Measurements from ENCODE around the gene HDAC2.
A peak's percentile ranks its signal among the peaks of the same experiment; 100 is the strongest.
"Not testable (repeated sequence)": the region's sequence is repeated elsewhere in the genome, so short reads cannot be mapped to it uniquely, and the experiment has no call there.

The HDAC2 gene

GRCh38 chr6:113971741-113972140 lies 793 bp upstream of the HDAC2 start:
- no peak for DNase-seq (ENCODE audit: low read depth in 3 of 3)

DNA sequence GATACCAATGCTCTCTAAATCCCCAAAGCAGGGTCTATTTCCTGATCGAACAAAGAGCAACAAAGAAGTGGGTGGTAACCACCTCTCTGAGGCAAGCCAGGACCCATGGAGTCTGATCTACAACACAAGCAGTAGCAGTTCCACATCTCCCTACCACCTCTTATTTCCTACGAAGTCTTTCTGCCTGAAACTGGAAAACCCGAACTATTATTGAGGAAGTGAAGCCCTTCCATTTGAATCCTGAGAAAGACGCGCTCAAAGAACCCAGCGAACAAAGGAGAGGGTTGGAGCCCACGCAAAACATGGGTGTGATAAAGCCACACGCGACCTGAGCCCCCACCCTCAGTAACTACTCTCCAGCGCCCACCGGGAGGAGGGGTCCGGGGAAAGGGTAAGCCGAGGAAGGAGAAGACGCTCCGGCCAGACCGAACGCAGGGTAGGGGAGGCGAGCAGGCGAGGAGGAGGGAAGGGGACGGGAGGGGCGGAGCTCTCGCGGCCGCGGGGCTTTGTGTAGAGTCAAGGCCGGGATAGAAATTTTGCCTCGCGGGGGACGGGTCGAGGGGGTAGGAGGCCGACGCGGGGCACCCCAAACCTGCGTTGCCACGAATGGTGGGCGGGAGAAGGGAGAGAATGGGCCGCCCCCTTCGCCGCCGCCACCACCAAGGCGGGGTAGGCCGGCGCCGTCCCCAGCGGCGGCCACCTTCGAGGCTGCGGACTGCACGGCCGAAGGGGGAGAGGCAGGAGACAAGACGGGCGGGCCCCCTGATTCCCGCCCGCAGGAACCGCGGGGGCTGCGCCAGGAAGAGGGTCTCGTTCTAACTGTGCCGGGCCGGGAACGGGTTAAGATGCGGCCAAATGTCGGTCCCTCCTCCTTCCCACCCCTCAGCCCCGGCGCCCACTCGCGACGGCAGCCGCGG lies 802 bp downstream of the HDAC2 start:
- DNase-seq (ENCODE audit: low read depth in 3 of 3) = peak; percentile 22 to 45 (median 26)

GRCh38 chr6:113968472-113968871 lies 2.5 kb downstream of the HDAC2 start:
- no peak for DNase-seq (ENCODE audit: low read depth in 3 of 3)

DNA sequence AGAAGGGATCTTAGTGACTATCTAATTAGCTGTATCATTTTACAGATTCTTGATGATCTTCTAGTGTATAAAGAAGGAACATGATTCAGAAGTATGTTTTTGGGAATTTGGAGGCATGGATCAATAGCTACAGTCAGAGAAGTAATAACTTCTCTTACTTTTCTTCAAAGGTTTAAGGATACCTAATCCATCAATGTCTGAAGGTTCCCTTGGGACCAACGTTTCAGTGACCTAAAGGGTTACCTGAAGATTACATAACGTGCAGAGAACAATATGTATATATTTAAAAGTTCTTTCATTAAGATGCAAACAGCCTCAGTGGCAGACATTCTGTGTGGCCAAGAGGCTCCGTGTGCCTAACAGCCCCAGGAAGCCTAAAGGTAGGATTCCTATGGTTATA lies 3.2 kb downstream of the HDAC2 start:
- no peak for DNase-seq (ENCODE audit: low read depth in 3 of 3)

- no peak for DNase-seq (ENCODE audit: low read depth in 3 of 3)
These were observed 10.2 kb downstream of the HDAC2 start for GRCh38 chr6:113960795-113961194.

DNA sequence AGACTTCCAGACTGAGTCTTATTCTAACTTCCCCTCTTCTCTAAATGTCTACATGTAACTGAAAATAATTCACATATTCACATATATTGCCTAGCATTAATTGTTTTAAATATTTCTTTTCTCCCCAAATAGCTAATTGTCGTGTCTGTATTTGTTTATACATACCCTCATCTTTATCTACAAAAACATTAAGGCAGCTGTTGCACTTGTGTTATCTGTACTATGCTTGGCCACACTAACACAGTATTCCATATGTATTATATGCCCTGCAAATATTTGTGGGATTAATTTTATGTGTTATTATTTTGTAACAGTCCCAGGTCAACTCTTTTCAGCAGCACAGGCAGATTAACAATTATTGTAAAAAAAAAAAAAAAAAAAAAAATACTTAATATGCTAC lies 11.7 kb downstream of the HDAC2 start:
- DNase-seq (ENCODE audit: low read depth in 3 of 3) = no peak

DNA sequence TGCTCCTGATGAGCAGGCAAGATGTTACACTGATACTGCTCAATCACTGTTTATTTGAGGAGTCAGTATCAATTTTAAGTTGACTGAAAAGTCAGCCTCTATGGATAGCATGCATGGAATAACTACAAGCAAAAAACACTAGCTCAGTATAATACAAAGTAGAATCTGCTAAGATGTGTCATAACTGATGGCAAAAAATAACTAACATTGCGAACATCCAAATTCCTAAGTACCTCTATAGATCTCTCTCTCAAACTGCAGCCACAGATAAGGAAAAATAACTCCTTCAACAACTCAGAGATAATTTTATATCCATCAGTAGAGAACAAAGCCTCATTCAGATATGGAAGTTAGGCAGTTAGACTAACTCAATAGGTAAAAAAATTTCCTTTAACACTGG lies 16.3 kb downstream of the HDAC2 start:
- no peak for DNase-seq (ENCODE audit: low read depth in 3 of 3)

- DNase-seq (ENCODE audit: low read depth in 3 of 3) = no peak
These were observed 17.6 kb downstream of the HDAC2 start for GRCh38 chr6:113953346-113953745.

- DNase-seq (ENCODE audit: low read depth in 3 of 3) = no peak
These were observed 21.4 kb downstream of the HDAC2 start for GRCh38 chr6:113949499-113949898.

DNA sequence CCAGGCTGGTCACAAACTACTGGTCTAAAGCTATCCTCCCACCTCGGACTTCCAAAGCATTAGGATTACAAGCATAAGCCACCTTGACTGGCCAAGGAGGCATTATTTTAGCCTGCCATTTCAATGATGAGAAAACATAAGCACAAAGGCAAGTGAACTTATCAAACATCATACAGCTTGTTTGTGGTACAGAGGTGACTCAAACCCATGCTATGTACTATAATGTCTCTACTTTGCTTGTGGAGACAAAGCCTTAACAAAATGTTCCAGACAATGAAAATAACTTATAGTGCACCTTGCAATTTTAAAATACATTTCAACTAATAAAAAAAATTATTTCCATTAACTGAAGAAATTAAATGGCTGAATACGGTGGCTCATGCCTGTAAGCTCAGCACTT lies 26.2 kb downstream of the HDAC2 start:
- DNase-seq (ENCODE audit: low read depth in 3 of 3) = no peak

DNA sequence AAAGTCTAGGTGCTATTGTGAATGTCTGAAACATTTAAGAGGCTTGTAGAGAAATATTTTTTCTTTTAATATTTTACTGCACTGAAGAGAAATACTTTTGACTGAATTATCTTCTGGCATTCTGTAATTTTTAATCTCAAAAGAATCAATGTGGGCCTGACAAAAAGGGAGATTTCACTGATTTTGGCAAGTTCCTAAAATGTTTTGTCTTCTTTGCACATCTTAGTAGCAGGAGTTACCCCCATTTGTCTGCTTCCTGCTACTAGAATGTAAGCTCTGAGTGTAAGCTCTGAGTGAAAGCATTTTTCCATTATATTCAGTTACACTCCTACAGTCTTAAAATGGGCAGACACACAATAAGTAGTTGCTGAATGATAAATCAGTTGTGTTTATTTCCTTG lies 31.1 kb downstream of the HDAC2 start:
- DNase-seq (ENCODE audit: low read depth in 3 of 3) = no peak

GRCh38 chr6:113936093-113936934 lies 34.6 kb downstream of the HDAC2 start:
- DNase-seq (ENCODE audit: low read depth in 3 of 3) = no peak

DNA sequence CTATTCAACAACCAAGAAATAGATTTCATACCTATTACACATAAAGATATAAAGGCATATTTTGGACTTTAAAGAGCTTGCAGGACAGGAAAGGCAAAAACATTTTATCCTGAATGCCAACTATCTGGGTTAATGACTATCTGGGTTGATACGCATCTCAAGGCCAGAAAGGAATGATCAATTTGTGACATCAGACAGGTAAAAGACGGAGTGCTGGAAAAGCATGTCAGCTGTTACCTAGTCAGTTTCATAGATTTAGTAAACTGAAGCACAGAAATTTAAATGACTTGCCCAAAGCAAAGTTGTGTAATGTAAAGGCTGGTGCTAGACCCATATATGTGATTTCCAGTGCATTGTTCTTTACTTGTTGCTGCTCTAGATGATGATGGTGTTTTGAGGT lies 36.8 kb downstream of the HDAC2 start:
- DNase-seq (ENCODE audit: low read depth in 3 of 3) = no peak

- not testable (repeated sequence) for DNase-seq (ENCODE audit: low read depth in 3 of 3)
These were observed 39.0 kb downstream of the HDAC2 start for GRCh38 chr6:113931907-113932306.

GRCh38 chr6:113930183-113930582 lies 40.8 kb downstream of the HDAC2 start:
- DNase-seq (ENCODE audit: low read depth in 3 of 3) = no peak

DNA sequence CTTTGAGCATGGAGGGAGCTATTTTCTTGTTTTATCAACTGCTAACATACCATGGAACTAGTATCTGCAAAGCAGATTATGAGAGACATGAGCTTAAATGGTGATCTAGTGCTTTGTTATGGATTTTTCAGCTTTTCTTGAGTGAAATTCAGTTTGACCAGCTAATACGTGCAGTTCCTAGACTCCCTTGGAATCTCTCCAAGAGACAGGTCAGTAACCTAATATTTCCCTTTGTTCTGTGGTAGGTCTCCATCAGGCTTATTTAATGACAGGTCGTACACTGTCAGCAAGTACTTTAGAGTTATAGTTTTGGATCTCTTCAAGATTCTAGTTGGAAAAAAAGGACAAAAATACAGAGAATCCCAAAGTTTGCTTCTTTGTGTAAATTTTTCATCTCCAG lies 43.9 kb downstream of the HDAC2 start:
- no peak for DNase-seq (ENCODE audit: low read depth in 3 of 3)

GRCh38 chr6:113925378-113925777 lies 45.6 kb downstream of the HDAC2 start:
- no peak for DNase-seq (ENCODE audit: low read depth in 3 of 3)

DNA sequence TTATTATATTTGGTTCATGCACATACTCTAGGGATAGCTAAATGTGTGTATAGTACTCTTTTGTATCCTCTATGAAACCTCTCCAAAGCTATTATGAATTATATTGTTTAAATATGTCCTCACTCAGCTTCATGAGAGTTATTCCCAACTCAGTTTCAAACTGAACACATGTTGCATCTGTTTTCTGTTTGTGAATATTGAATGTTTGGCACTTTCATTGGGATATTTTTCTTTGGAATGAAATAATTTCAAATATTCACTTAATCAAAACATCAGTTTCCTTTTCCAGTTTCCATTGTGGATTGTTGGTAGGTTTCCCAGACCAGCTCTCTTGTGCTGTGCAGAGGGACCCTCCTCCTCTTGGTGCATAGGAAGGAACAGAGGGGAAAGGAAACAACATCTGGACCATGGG lies 46.6 kb downstream of the HDAC2 start:
- no peak for DNase-seq (ENCODE audit: low read depth in 3 of 3)

- DNase-seq (ENCODE audit: low read depth in 3 of 3) = no peak
These were observed 47.4 kb downstream of the HDAC2 start for GRCh38 chr6:113923526-113923925.

- no peak for DNase-seq (ENCODE audit: low read depth in 3 of 3)
These were observed 49.5 kb downstream of the HDAC2 start for GRCh38 chr6:113921299-113921904.

GRCh38 chr6:113920663-113921267 lies 50.2 kb downstream of the HDAC2 start:
- DNase-seq (ENCODE audit: low read depth in 3 of 3) = no peak

GRCh38 chr6:113910285-113910684 lies 60.7 kb downstream of the HDAC2 start:
- DNase-seq (ENCODE audit: low read depth in 3 of 3) = not testable (repeated sequence)
